Type B pancreatic cell (in vitro differentiated cells): ENCODE data around the gene GPI. TPM values are rescaled to one million over a fixed set of nuclear protein-coding genes. Genes with fewer than 3 reads are reported as not detected.

Source experiments
- DNase-seq: peaks from one replicate; pipeline ENCODE4 v3.0.0; 2021; ENCODE audit warnings: mixed read lengths; ENCODE audit not compliant: unreplicated experiment; ENCODE audit errors: extremely low spot score
- H3K27ac Mint-ChIP-seq: 2 replicates; pipeline ENCODE4 v1.8.0; 2021; ENCODE audit warnings: mild to moderate bottlenecking, mixed read lengths
- H3K27me3 Mint-ChIP-seq: 2 replicates; pipeline ENCODE4 v1.8.0; 2021; ENCODE audit warnings: mixed read lengths
- H3K36me3 Mint-ChIP-seq: 2 replicates; pipeline ENCODE4 v1.8.0; 2021; ENCODE audit warnings: mixed read lengths
- H3K4me1 Mint-ChIP-seq: one replicate; pipeline ENCODE4 v1.8.0; 2021; ENCODE audit warnings: mixed read lengths; ENCODE audit not compliant: unreplicated experiment
- H3K4me3 Mint-ChIP-seq: 2 replicates; pipeline ENCODE4 v1.8.0; 2021; ENCODE audit warnings: mild to moderate bottlenecking, mixed read lengths
- H3K9me3 Mint-ChIP-seq: 2 replicates; pipeline ENCODE4 v1.8.0; 2021; ENCODE audit warnings: mixed read lengths
- CTCF ChIP-seq: fragments of 200-600 bp; sonication (generic); conservative IDR thresholded peaks from 2 replicates; pipeline ENCODE4 v1.5.0; 2021; ENCODE audit warnings: antibody characterized with exemption, mild to moderate bottlenecking
- total RNA-seq: library from RNA; stranded (reverse); gene quantifications from 2 replicates; pipeline ENCODE4 v1.2.1, GENCODE V29; 2021; ENCODE audit warnings: low replicate concordance

GPI gene
- total RNA-seq, 1 donor from 2014 or later: 241 TPM

GRCh38 chr19:34408411-34408810, 43.4 kb downstream of the GPI start:
- no peak for DNase-seq

GRCh38 chr19:34409189-34410164, 44.5 kb downstream of the GPI start:
- Mint-ChIP-seq H3K27me3 (no peaks in the 10 kb centered on the region), H3K4me1 (no peaks in the 10 kb centered on the region), H3K36me3 (peaks cover 11% of the 10 kb centered on the region), H3K27ac (no peak overlapping the region), H3K9me3 (no peaks in the 10 kb centered on the region), H3K4me3 (no peak overlapping the region)
- DNase-seq: no peak
- no peak for TF ChIP-seq CTCF

More at GRCh38 chr19:34408411-34408810, 43.4 kb downstream of the GPI start:
- Mint-ChIP-seq H3K4me3 (no peak overlapping the region), H3K9me3 (no peaks in the 10 kb centered on the region), H3K27ac (no peak overlapping the region), H3K4me1 (no peaks in the 10 kb centered on the region), H3K36me3 (peaks cover 9% of the 10 kb centered on the region), H3K27me3 (no peaks in the 10 kb centered on the region)
- no peak for TF ChIP-seq CTCF

GRCh38 chr19:34411216-34411615, 46.2 kb downstream of the GPI start:
- no peak overlapping the region for H3K27ac Mint-ChIP-seq
- H3K27me3 Mint-ChIP-seq: no peaks in the 10 kb centered on the region
- DNase-seq: no peak
- no peak overlapping the region for H3K4me3 Mint-ChIP-seq
- H3K4me1 Mint-ChIP-seq: no peaks in the 10 kb centered on the region
- H3K9me3 Mint-ChIP-seq: no peaks in the 10 kb centered on the region
- TF ChIP-seq CTCF: no peak
- peaks cover 11% of the 10 kb centered on the region for H3K36me3 Mint-ChIP-seq

GRCh38 chr19:34416021-34416545, 51.1 kb downstream of the GPI start:
- H3K27me3 Mint-ChIP-seq: no peaks in the 10 kb centered on the region
- H3K4me1 Mint-ChIP-seq: no peaks in the 10 kb centered on the region
- H3K9me3 Mint-ChIP-seq: no peaks in the 10 kb centered on the region
- peaks cover 16% of the 10 kb centered on the region for H3K36me3 Mint-ChIP-seq
- H3K27ac Mint-ChIP-seq: no peak overlapping the region
- no peak for TF ChIP-seq CTCF
- DNase-seq: no peak
- no peak overlapping the region for H3K4me3 Mint-ChIP-seq

- Mint-ChIP-seq H3K9me3 (no peaks in the 10 kb centered on the region), H3K4me1 (no peaks in the 10 kb centered on the region), H3K27ac (peak overlapping the region; percentile 39), H3K27me3 (no peaks in the 10 kb centered on the region), H3K36me3 (peaks cover 16% of the 10 kb centered on the region), H3K4me3 (no peak overlapping the region)
- no peak for TF ChIP-seq CTCF
- DNase-seq: no peak
These were observed 53.3 kb downstream of the GPI start for GRCh38 chr19:34418300-34418699.
